K562 (cell line): ENCODE measurements around the gene ENPP6.

ENCODE experiments used
- ARHGAP35 ChIP-seq: fragments of 450-650 bp; IDR thresholded peaks from 2 replicates; pipeline ENCODE4 v1.6.1; 2018; ENCODE audit not compliant: partially characterized antibody
- NR4A1 ChIP-seq, 2 experiments: fragments of 250-450 bp in 1 of 2; fragments of 450-650 bp in 1 of 2; sonication (Bioruptor Pico) in 1 of 2; IDR thresholded peaks; 2 replicates each; pipeline versions ENCODE4 v1.4.0 to v1.6.1; 2016 to 2020; ENCODE audit warnings: mild to moderate bottlenecking in 2 of 2, missing compliant biosample characterization in 1 of 2, missing genetic modification characterization in 1 of 2, moderate library complexity in 1 of 2

GRCh38 chr4:184058026-184058425 is 159.6 kb downstream of the ENPP6 start:
- TF ChIP-seq NR4A1 (CRISPR knock-in tag; IDR thresholded peaks at IDR 0.05) (no peak), NR4A1 (tag; IDR thresholded peaks at IDR 0.05) (no peak), ARHGAP35 (no peak)
